KOPT-K1 (cell line): ENCODE data around the gene C17orf113.
A peak's percentile ranks its signal among the peaks of the same experiment; 100 is the strongest.
"Not testable (repeated sequence)": the region's sequence is repeated elsewhere in the genome, so short reads cannot be mapped to it uniquely, and the experiment has no call there.

Source experiments
- H3K27ac ChIP-seq: fragments of 200-600 bp; sonication (generic); 2 replicates; pipeline ENCODE4 v1.5.1; 2016; ENCODE audit warnings: antibody characterized with exemption, mild to moderate bottlenecking, low read depth, low read length; ENCODE audit not compliant: poor library complexity, severe bottlenecking
- H3K36me3 ChIP-seq: fragments of 200-600 bp; sonication (generic); 2 replicates; pipeline ENCODE4 v1.5.1; 2017; ENCODE audit warnings: antibody characterized with exemption, mild to moderate bottlenecking, low read length, moderate library complexity; ENCODE audit not compliant: insufficient read depth
- H3K9me3 ChIP-seq: fragments of 200-600 bp; sonication (generic); 2 replicates; pipeline ENCODE4 v1.5.1; 2017; ENCODE audit warnings: antibody characterized with exemption, low read length, mild to moderate bottlenecking; ENCODE audit not compliant: insufficient read depth, poor library complexity, severe bottlenecking

Gene C17orf113

GRCh38 chr17:42017866-42018200 is 32.6 kb downstream of the C17orf113 start:
- H3K9me3 ChIP-seq = no peaks in the 10 kb centered on the region
- peaks cover 27% of the 10 kb centered on the region for H3K36me3 ChIP-seq
- H3K27ac ChIP-seq = peak overlapping the region; percentile 94

- Histone ChIP-seq H3K27ac (peak within 1 kb of the TSS; percentile 94), H3K36me3 (peaks cover 21% of the 10 kb centered on the region), H3K9me3 (no peaks in the 10 kb centered on the region)
Observed at GRCh38 chr17:42016941-42017865, 33.2 kb downstream of the C17orf113 start, which contains the start of gene DNAJC7. Gene DNAJC7, minus strand, starts transcription at chr17:42017439. Its CDS starts 23 bp downstream, at chr17:42017416.

GRCh38 chr17:42016411-42016831 is 34.0 kb downstream of the C17orf113 start:
- Histone ChIP-seq H3K36me3 (peaks cover 21% of the 10 kb centered on the region), H3K9me3 (no peaks in the 10 kb centered on the region), H3K27ac (peak overlapping the region; percentile 94)

GRCh38 chr17:42013740-42014139 is 36.7 kb downstream of the C17orf113 start:
- peaks cover 41% of the 10 kb centered on the region for H3K36me3 ChIP-seq
- not testable (repeated sequence) for H3K27ac ChIP-seq, H3K9me3 ChIP-seq

- not testable (repeated sequence) for H3K27ac ChIP-seq, H3K9me3 ChIP-seq
- peaks cover 44% of the 10 kb centered on the region for H3K36me3 ChIP-seq
Observed at GRCh38 chr17:42012363-42012762, 38.0 kb downstream of the C17orf113 start.

- peaks cover 44% of the 10 kb centered on the region for H3K36me3 ChIP-seq
- H3K27ac ChIP-seq = no peak overlapping the region
- H3K9me3 ChIP-seq = no peaks in the 10 kb centered on the region
Observed at GRCh38 chr17:42010898-42011516, 39.4 kb downstream of the C17orf113 start.

GRCh38 chr17:42010266-42010680 is 40.1 kb downstream of the C17orf113 start:
- H3K9me3 ChIP-seq, H3K27ac ChIP-seq: not testable (repeated sequence)

GRCh38 chr17:42009170-42009569 is 41.2 kb downstream of the C17orf113 start:
- H3K9me3 ChIP-seq = no peaks in the 10 kb centered on the region
- H3K36me3 ChIP-seq = peaks cover 40% of the 10 kb centered on the region
- H3K27ac ChIP-seq = no peak overlapping the region

More at GRCh38 chr17:42010266-42010680, 40.1 kb downstream of the C17orf113 start:
- peaks cover 42% of the 10 kb centered on the region for H3K36me3 ChIP-seq

- H3K9me3 ChIP-seq = no peaks in the 10 kb centered on the region
- peaks cover 57% of the 10 kb centered on the region for H3K36me3 ChIP-seq
- H3K27ac ChIP-seq = no peak overlapping the region
Observed at GRCh38 chr17:42005166-42005565, 45.2 kb downstream of the C17orf113 start.

GRCh38 chr17:42002792-42003301 is 47.6 kb downstream of the C17orf113 start:
- Histone ChIP-seq H3K27ac (no peak overlapping the region), H3K9me3 (no peaks in the 10 kb centered on the region), H3K36me3 (peaks cover 64% of the 10 kb centered on the region)

GRCh38 chr17:42002175-42002791 is 48.1 kb downstream of the C17orf113 start:
- Histone ChIP-seq H3K9me3 (no peaks in the 10 kb centered on the region), H3K27ac (no peak overlapping the region), H3K36me3 (peaks cover 70% of the 10 kb centered on the region)

GRCh38 chr17:42001729-42002128 is 48.7 kb downstream of the C17orf113 start:
- H3K36me3 ChIP-seq = peaks cover 75% of the 10 kb centered on the region
- H3K9me3 ChIP-seq = no peaks in the 10 kb centered on the region
- H3K27ac ChIP-seq = no peak overlapping the region

- no peak overlapping the region for H3K27ac ChIP-seq
- no peaks in the 10 kb centered on the region for H3K9me3 ChIP-seq
- H3K36me3 ChIP-seq = peaks cover 87% of the 10 kb centered on the region
Observed at GRCh38 chr17:42000413-42001133, 49.8 kb downstream of the C17orf113 start.

- Histone ChIP-seq H3K9me3 (no peaks in the 10 kb centered on the region), H3K27ac (no peak overlapping the region), H3K36me3 (peaks cover 96% of the 10 kb centered on the region)
Observed at GRCh38 chr17:41998497-41998896, 51.9 kb downstream of the C17orf113 start.

GRCh38 chr17:41996855-41997164 is 53.6 kb downstream of the C17orf113 start:
- no peak overlapping the region for H3K27ac ChIP-seq
- no peaks in the 10 kb centered on the region for H3K9me3 ChIP-seq
- peaks cover 96% of the 10 kb centered on the region for H3K36me3 ChIP-seq
